DND-41 (cell line): ENCODE measurements around the gene ARL5A.

Experiments
- ATAC-seq: fragments of 200-7000 bp; cut with Tn5 transposase; 3 replicates; pipeline ENCODE4 v1.9.1; 2021; ENCODE audit warnings: low read depth; ENCODE audit not compliant: insufficient read depth
- DNase-seq: peaks from one replicate; pipeline ENCODE4 v3.0.0-alpha.2; 2020
- H2AFZ ChIP-seq: 2 replicates; pipeline ENCODE4 v1.6.0; 2012; ENCODE audit warnings: low read depth, low read length
- H3K27ac ChIP-seq: 2 replicates; pipeline ENCODE4 v1.5.1; 2012; ENCODE audit warnings: low read length, inconsistent platforms
- H3K27me3 ChIP-seq: fragments of 200-600 bp; sonication (generic); 2 replicates; pipeline ENCODE4 v1.6.0; 2012; ENCODE audit warnings: low read length, mild to moderate bottlenecking, inconsistent platforms; ENCODE audit not compliant: insufficient read depth, poor library complexity
- H3K36me3 ChIP-seq: 2 replicates; pipeline ENCODE4 v1.5.1; 2012; ENCODE audit warnings: low read length, inconsistent platforms; ENCODE audit not compliant: insufficient read depth
- H3K4me1 ChIP-seq: 2 replicates; pipeline ENCODE4 v1.5.1; 2012; ENCODE audit warnings: mild to moderate bottlenecking, low read length; ENCODE audit not compliant: insufficient read depth
- H3K4me2 ChIP-seq: 2 replicates; pipeline ENCODE4 v1.6.0; 2012; ENCODE audit warnings: mild to moderate bottlenecking, moderate library complexity, low read length, inconsistent platforms; ENCODE audit not compliant: insufficient read depth
- H3K4me3 ChIP-seq, 2 experiments: fragments of 200-600 bp in 1 of 2; shearing (Covaris generic) in 1 of 2; 2 replicates each; pipeline ENCODE4 v1.5.1; 2012 to 2016; ENCODE audit warnings: inconsistent platforms in 2 of 2, low read length in 2 of 2, mild to moderate bottlenecking in 2 of 2, low read depth in 1 of 2, moderate library complexity in 1 of 2
- H3K79me2 ChIP-seq: 2 replicates; pipeline ENCODE4 v1.6.0; 2012; ENCODE audit warnings: low read length, inconsistent platforms; ENCODE audit not compliant: insufficient read depth
- H3K9ac ChIP-seq: 2 replicates; pipeline ENCODE4 v1.6.0; 2012; ENCODE audit warnings: low read depth, mild to moderate bottlenecking, inconsistent platforms, low read length, moderate library complexity
- H3K9me3 ChIP-seq: 2 replicates; pipeline ENCODE4 v1.5.1; 2012; ENCODE audit warnings: low read length, moderate library complexity, mild to moderate bottlenecking, inconsistent platforms; ENCODE audit not compliant: insufficient read depth, severe bottlenecking
- H4K20me1 ChIP-seq: 2 replicates; pipeline ENCODE4 v1.6.0; 2012; ENCODE audit warnings: low read length; ENCODE audit not compliant: insufficient read depth
- CTCF ChIP-seq: IDR thresholded peaks from 2 replicates; pipeline ENCODE4 v1.5.1; 2012; ENCODE audit warnings: borderline replicate concordance, low read length, moderate library complexity, mild to moderate bottlenecking; ENCODE audit not compliant: poor library complexity, severe bottlenecking; ENCODE audit errors: extremely low read depth
- EZH2 ChIP-seq: IDR thresholded peaks from 3 replicates; pipeline ENCODE4 v1.6.1; 2012; ENCODE audit warnings: borderline replicate concordance, low read depth, mild to moderate bottlenecking, moderate library complexity, low read length, inconsistent platforms; ENCODE audit not compliant: severe bottlenecking

Gene ARL5A

GRCh38 chr2:151842830-151843690 lies 14.8 kb upstream of the ARL5A start:
- no peak overlapping the region for H3K4me3 ChIP-seq

GRCh38 chr2:151841047-151841424 lies 12.8 kb upstream of the ARL5A start:
- Histone ChIP-seq H2AFZ (no peak overlapping the region), H3K4me2 (no peak overlapping the region), H3K27me3 (peaks cover 8% of the 10 kb centered on the region), H3K9ac (no peak overlapping the region), H3K4me3 (no peak overlapping the region), H4K20me1 (no peaks in the 10 kb centered on the region), H3K79me2 (no peaks in the 10 kb centered on the region), H3K27ac (no peak overlapping the region), H3K4me1 (no peaks in the 10 kb centered on the region), H3K36me3 (no peaks in the 10 kb centered on the region), H3K9me3 (no peaks in the 10 kb centered on the region)
- DNase-seq (no peak), ATAC-seq (no peak)
- TF ChIP-seq EZH2 (no peak), CTCF (no peak)

More at GRCh38 chr2:151842830-151843690, 14.8 kb upstream of the ARL5A start:
- Histone ChIP-seq H3K36me3 (no peaks in the 10 kb centered on the region), H3K9ac (no peak overlapping the region), H4K20me1 (no peaks in the 10 kb centered on the region), H3K79me2 (no peaks in the 10 kb centered on the region), H3K27me3 (peaks cover under 1% of the 10 kb centered on the region), H3K27ac (no peak overlapping the region), H3K4me1 (no peaks in the 10 kb centered on the region), H3K9me3 (no peaks in the 10 kb centered on the region), H3K4me2 (no peak overlapping the region), H2AFZ (no peak overlapping the region)
- TF ChIP-seq CTCF (no peak), EZH2 (no peak)
- ATAC-seq (peak; percentile 52; the same call in 2 of the 3 replicates), DNase-seq (no peak)

- DNase-seq (no peak), ATAC-seq (no peak)
- Histone ChIP-seq H3K27me3 (peaks cover 8% of the 10 kb centered on the region), H3K9ac (no peak overlapping the region), H3K36me3 (no peaks in the 10 kb centered on the region), H3K79me2 (no peaks in the 10 kb centered on the region), H3K27ac (no peak overlapping the region), H2AFZ (no peak overlapping the region), H3K4me1 (no peaks in the 10 kb centered on the region), H3K9me3 (no peaks in the 10 kb centered on the region), H4K20me1 (no peaks in the 10 kb centered on the region), H3K4me2 (no peak overlapping the region), H3K4me3 (no peak overlapping the region)
- TF ChIP-seq CTCF (no peak), EZH2 (no peak)
Measured at GRCh38 chr2:151840216-151841046, 12.2 kb upstream of the ARL5A start.
